Measurements from ENCODE around the gene PDE1A. TPM values are rescaled to one million over a fixed set of nuclear protein-coding genes. Genes with fewer than 3 reads are reported as not detected.

PDE1A gene
- total and polyA plus RNA-seq, 8 donors = 0.58 to 33.6 (median 12.9) TPM; not detected in 1

DNA sequence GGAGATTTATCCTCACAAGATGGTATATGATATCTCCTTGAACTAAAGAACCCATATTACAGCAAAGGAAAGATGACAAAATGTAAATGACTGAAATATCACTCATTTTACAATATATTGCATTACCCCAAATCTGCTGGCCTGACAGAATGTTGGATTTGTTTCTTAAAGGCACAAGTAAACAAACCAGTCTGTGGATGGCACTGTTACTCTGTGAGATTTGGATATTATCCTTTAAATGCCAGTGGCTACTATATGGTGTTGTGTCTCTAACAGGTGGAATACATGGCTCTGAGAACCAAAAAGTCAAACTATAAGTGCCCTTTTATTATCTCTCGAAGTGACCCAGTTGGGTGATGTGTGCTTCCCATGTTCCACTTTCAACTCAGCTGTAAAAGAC, 125.7 kb downstream of the PDE1A start:
- no peaks in the 10 kb centered on the region for H3K27me3 ChIP-seq
- no peak overlapping the region for H3K4me3 ChIP-seq
- no peaks in the 10 kb centered on the region for H3K36me3 ChIP-seq
- no peak for TF ChIP-seq POLR2AphosphoS5 (IDR thresholded peaks at IDR 0.05)
- TF ChIP-seq EP300 (IDR thresholded peaks at IDR 0.05) = no peak
- TF ChIP-seq, protein P1, sequence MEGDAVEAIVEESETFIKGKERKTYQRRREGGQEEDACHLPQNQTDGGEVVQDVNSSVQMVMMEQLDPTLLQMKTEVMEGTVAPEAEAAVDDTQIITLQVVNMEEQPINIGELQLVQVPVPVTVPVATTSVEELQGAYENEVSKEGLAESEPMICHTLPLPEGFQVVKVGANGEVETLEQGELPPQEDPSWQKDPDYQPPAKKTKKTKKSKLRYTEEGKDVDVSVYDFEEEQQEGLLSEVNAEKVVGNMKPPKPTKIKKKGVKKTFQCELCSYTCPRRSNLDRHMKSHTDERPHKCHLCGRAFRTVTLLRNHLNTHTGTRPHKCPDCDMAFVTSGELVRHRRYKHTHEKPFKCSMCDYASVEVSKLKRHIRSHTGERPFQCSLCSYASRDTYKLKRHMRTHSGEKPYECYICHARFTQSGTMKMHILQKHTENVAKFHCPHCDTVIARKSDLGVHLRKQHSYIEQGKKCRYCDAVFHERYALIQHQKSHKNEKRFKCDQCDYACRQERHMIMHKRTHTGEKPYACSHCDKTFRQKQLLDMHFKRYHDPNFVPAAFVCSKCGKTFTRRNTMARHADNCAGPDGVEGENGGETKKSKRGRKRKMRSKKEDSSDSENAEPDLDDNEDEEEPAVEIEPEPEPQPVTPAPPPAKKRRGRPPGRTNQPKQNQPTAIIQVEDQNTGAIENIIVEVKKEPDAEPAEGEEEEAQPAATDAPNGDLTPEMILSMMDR (IDR thresholded peaks at IDR 0.05) = no peak
- no peak for TF ChIP-seq POLR2A (IDR thresholded peaks at IDR 0.05)
- DNase-seq = no peak
- no peak overlapping the region for H3K27ac ChIP-seq
- 69 to 79% (median 71%) methylated on average over 1 of the region's 1 CpG for WGBS, 5 donors
- intact Hi-C loops (cut with DNase I; ENCODE audit: low total_unique reads) = no loop called here
- no peaks in the 10 kb centered on the region for H3K9me3 ChIP-seq
- no peaks in the 10 kb centered on the region for H3K4me1 ChIP-seq

DNA sequence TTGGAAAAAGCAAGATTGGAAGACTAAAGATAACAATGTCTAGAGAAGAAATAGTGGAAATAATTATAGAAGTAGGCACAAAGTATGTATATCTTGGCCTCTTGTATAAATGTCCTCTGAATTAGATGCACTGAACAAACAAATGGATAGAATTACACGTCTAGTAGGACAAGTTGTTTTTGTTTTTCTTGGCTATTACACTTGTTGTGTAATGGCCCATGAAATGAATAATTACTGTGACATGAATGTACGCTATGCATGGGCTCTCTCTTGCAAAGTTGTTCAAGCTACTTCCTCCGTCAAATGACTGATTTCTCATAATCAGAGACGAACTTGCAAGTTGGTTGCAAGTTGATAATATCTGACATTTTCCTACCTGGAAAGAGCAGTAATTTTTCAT, 126.2 kb downstream of the PDE1A start:
- WGBS, 5 donors = 74 to 76% (median 76%) methylated on average over 4 of the region's 4 CpGs
- Histone ChIP-seq H3K4me3 (no peak overlapping the region), H3K27ac (no peak overlapping the region), H3K9me3 (no peaks in the 10 kb centered on the region), H3K36me3 (no peaks in the 10 kb centered on the region), H3K4me1 (no peaks in the 10 kb centered on the region), H3K27me3 (no peaks in the 10 kb centered on the region)
- intact Hi-C loops (cut with DNase I; ENCODE audit: low total_unique reads) = no loop called here
- DNase-seq = no peak
- TF ChIP-seq POLR2A (IDR thresholded peaks at IDR 0.05) = no peak
- TF ChIP-seq, protein P1 (IDR thresholded peaks at IDR 0.05) = no peak
- TF ChIP-seq EP300 (IDR thresholded peaks at IDR 0.05) = no peak
- TF ChIP-seq POLR2AphosphoS5 (IDR thresholded peaks at IDR 0.05) = no peak

DNA sequence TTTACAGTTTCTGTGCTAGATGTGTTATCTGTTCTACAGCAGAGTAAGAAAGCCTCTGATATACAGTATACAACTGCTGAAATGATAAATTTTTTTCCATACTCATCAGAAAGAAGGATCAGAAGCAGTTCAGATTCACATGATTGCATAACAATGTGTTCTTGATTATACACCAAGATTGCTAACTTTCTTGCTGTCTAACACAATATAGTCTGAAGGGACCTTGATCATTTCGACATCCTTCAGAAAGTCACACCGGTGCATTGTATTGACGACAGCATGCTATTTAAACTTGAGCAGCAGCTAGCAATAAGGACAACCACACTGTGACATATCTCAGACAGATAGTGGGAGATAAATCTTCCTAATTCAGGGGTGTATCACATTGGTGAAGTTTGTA, 127.2 kb downstream of the PDE1A start:
- H3K4me3 ChIP-seq = no peak overlapping the region
- no peaks in the 10 kb centered on the region for H3K9me3 ChIP-seq
- no peaks in the 10 kb centered on the region for H3K36me3 ChIP-seq
- no peak overlapping the region for H3K27ac ChIP-seq
- H3K27me3 ChIP-seq = no peaks in the 10 kb centered on the region
- WGBS, 5 donors = 89 to 97% (median 92%) methylated on average over 3 of the region's 3 CpGs
- no peak for DNase-seq
- TF ChIP-seq, protein P1 (IDR thresholded peaks at IDR 0.05) = no peak
- no peak for TF ChIP-seq EP300 (IDR thresholded peaks at IDR 0.05)
- no peak for TF ChIP-seq POLR2A (IDR thresholded peaks at IDR 0.05)
- no peak for TF ChIP-seq POLR2AphosphoS5 (IDR thresholded peaks at IDR 0.05)
- intact Hi-C loops (cut with DNase I; ENCODE audit: low total_unique reads) = no loop called here
- no peaks in the 10 kb centered on the region for H3K4me1 ChIP-seq

DNA sequence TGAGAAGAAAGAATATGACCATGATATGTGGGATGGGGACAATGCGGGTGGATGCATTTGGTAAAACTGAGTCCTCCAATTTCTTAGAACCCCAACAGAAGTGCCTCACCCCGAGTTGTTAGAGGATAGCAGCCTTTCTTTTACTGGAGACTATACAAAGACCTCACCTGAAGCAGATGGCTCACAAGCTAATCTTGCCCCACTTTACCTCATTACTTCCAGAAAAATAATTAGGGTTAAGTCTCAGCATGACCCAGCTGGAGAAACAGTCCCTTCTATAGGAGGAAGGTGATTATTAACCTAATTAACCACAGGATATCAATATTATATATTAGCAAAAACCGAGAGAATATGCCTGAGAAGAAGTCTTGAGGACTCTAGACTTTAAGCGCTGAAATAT, 128.4 kb downstream of the PDE1A start:
- TF ChIP-seq, protein P1 (IDR thresholded peaks at IDR 0.05) = no peak
- no peak for TF ChIP-seq EP300 (IDR thresholded peaks at IDR 0.05)
- TF ChIP-seq POLR2A (IDR thresholded peaks at IDR 0.05) = no peak
- no peak for TF ChIP-seq POLR2AphosphoS5 (IDR thresholded peaks at IDR 0.05)
- Histone ChIP-seq H3K4me1 (no peaks in the 10 kb centered on the region), H3K9me3 (no peaks in the 10 kb centered on the region), H3K36me3 (no peaks in the 10 kb centered on the region), H3K27ac (no peak overlapping the region), H3K27me3 (no peaks in the 10 kb centered on the region), H3K4me3 (no peak overlapping the region)
- DNase-seq = no peak
- intact Hi-C loops (cut with DNase I; ENCODE audit: low total_unique reads) = no loop called here
- WGBS, 5 donors = 78 to 92% (median 83%) methylated on average over 4 of the region's 4 CpGs

All from stomach (tissue), 9 donors.